Measurements from ENCODE around the gene EPC1. TPM values are rescaled to one million over a fixed set of nuclear protein-coding genes. Genes with fewer than 3 reads are reported as not detected.
"Not testable (repeated sequence)": the region's sequence is repeated elsewhere in the genome, so short reads cannot be mapped to it uniquely, and the experiment has no call there.

EPC1 gene
- total and polyA plus RNA-seq, 5 experiments from 2014 or later = 36.9 to 131 (median 48.5) TPM

DNA sequence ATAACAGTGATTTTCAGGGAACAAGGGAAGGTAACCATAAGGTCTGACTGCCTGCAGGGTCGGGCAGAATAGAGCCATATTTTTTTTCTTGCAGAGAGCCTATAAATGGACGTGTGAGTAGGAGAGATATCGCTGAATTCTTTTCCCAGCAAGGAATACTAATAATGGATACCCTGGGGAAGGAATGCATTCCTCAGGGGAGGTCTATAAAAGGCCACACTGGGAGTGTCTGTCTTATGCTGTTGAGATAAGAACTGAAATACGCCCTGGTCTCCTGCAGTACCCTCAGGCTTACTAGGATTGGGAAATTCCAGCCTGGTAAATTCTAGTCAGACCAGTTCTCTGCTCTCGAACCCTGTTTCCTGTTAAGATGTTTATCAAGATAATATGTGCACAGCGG, 127.8 kb downstream of the EPC1 start:
- H3K9me3 Mint-ChIP-seq = peaks cover 0 to 33% (median 17%) of the 10 kb centered on the region in 9 donors
- H3K4me1 Mint-ChIP-seq, H3K4me3 Mint-ChIP-seq, ATAC-seq, POLR2A ChIA-PET, H3K27ac Mint-ChIP-seq, DNase-seq: not testable (repeated sequence)
- peaks cover 0 to 22% (median 20%) of the 10 kb centered on the region in 3 donors for H3K36me3 Mint-ChIP-seq
- H3K27me3 Mint-ChIP-seq = peaks cover under 1 to 12% (median 6%) of the 10 kb centered on the region in 5 donors

DNA sequence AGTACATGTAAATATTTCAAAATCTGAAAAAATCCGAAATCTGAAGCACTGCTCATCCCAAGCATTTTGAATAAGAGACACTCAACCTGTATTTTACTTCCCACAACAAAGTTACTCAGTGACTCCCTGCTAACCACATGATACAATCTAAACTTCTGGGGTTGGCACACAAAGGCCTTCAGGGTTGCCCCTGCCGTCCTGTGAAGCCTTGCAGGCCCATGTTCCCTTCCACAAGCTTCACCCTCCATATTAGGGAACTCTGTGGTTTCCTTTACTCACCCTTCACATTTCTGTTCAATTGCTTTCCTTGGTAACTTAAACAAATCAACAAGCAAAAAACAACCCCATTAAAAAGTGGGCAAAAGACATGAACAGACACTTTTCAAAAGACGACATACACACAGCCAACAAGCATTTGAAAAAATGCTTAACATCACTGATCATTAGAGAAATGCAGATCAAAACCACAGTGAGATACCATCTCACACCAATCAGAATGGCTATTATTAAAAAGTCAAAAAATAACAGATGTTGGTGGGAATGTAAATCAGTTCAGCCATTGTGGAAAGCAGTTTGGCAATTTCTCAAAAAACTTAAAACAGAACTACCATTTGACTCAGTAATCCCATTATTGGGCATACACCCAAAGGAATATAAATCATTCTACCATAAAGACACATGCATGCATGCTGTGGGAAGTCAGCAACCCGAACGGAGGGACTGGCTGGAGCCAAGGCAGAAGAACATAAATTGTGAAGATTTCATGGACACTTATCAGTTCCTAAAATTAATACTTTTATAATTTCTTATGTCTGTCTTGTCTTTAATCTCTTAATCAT, 128.5 kb downstream of the EPC1 start:
- H3K4me3 Mint-ChIP-seq, DNase-seq, H3K27ac Mint-ChIP-seq, POLR2A ChIA-PET, H3K4me1 Mint-ChIP-seq, ATAC-seq: not testable (repeated sequence)
- peaks cover 0 to 22% (median 20%) of the 10 kb centered on the region in 3 donors for H3K36me3 Mint-ChIP-seq
- H3K9me3 Mint-ChIP-seq = peaks cover 0 to 33% (median 17%) of the 10 kb centered on the region in 9 donors
- H3K27me3 Mint-ChIP-seq = peaks cover 6 to 16% (median 8%) of the 10 kb centered on the region in 5 donors

Other genes starting within 250 kb of the EPC1 start
- gene CCDC7, start 99.0 kb upstream of the EPC1 start, total RNA-seq = 10 to 100 TPM; 90.9 to 94.5 TPM
- 10 to 100 TPM in 2 of 3 donors, 1 to 10 TPM in 1; 8.9 to 26.0 (median 11.8) TPM for gene CCDC7, start 99.0 kb upstream of the EPC1 start, polyA plus RNA-seq

All from naive thymus-derived CD8-positive, alpha-beta T cell (primary cell).